NOMO-1 treated with dmso at 0.1 percent for 144 hours (cell line): Measurements from ENCODE around the gene ZNF775.

Source experiments
- DNase-seq: peaks from one replicate; lab custom pipeline; 2025; ENCODE audit not compliant: unreplicated experiment; lab: John Stamatoyannopoulos, UW

Gene ZNF775

GRCh38 chr7:150368096-150368883 lies 10.8 kb upstream of the ZNF775 start, which contains the start of gene REPIN1:
Gene REPIN1 (plus strand): TSS chr7:150368822. CDS start chr7:150369712, 890 bp downstream.
- DNase-seq = peak; percentile 40

GRCh38 chr7:150368884-150369747 lies 10.0 kb upstream of the ZNF775 start:
- DNase-seq = no peak

DNA sequence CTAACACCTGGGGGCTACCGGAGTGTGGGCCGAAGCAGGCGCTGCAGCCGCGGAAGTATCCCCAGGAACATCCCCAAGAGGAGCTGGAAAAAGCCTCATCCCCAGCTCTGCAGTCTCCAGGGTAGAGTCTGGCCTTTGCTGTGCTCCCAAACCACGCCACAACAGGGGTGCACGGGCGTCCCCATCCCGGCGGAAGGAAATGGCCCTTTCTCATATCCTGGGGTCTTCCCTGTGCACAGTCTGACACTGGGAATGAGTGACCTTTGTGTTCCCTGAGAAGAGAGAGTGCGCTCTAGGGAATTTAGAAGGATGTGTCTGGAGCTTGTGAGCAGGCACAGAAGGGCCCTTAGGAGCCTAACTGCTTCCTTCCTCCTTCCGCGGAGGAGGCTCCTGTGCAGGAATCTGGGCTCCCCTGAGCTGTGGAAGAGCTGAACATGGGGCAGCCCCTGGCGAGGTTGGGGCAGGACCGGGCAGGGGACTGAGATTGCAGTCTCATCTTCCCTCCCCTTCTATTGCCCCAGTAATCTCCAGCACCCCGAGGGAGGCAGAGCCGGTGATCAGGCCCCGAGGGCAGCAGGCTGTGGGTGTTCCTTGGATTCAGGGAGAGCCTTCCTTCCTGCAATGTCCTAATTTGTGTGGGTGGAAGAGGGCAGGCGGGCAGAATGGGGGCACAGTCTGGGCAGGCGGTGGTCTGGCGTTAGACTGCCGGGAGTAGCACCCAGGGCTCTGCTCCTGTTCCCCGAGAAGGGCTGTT lies 9.2 kb upstream of the ZNF775 start:
- DNase-seq = no peak

DNA sequence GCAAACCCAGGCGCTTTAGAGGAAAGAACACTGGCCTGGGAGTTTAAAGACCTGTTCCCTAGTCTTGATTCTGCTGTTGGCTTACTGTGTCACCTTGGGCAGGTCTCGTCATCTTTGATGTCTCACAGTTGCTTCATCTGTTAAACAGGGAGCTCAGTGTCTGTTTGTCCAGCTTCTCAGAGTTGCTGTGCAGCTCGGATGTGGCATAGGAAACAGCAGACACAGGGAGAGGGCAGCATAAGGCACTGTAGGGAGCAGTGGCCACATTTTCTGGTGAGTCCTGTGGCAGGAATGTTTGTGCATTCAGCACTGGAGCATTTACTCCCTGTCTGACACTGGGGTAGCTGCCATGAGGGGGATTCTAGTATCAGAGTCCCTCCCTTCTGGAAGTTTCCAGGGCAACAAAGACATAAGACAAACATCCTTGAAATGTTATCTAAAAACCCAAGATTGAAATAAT lies 8.5 kb upstream of the ZNF775 start:
- no peak for DNase-seq

DNA sequence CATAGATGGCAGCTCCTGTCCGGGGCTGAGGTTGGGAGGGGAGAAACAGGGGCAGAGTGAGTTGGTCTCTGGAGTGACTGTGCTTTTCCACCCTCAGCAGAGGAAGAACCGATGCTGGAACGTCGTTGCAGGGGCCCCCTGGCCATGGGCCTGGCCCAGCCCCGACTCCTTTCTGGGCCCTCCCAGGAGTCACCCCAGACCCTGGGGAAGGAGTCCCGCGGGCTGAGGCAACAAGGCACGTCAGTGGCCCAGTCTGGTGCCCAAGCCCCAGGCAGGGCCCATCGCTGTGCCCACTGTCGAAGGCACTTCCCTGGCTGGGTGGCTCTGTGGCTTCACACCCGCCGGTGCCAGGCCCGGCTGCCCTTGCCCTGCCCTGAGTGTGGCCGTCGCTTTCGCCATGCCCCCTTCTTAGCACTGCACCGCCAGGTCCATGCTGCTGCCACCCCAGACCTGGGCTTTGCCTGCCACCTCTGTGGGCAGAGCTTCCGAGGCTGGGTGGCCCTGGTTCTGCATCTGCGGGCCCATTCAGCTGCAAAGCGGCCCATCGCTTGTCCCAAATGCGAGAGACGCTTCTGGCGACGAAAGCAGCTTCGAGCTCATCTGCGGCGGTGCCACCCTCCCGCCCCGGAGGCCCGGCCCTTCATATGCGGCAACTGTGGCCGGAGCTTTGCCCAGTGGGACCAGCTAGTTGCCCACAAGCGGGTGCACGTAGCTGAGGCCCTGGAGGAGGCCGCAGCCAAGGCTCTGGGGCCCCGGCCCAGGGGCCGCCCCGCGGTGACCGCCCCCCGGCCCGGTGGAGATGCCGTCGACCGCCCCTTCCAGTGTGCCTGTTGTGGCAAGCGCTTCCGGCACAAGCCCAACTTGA lies 7.8 kb upstream of the ZNF775 start:
- DNase-seq = no peak

- DNase-seq = no peak
Observed at GRCh38 chr7:150371996-150372270, 7.2 kb upstream of the ZNF775 start.

DNA sequence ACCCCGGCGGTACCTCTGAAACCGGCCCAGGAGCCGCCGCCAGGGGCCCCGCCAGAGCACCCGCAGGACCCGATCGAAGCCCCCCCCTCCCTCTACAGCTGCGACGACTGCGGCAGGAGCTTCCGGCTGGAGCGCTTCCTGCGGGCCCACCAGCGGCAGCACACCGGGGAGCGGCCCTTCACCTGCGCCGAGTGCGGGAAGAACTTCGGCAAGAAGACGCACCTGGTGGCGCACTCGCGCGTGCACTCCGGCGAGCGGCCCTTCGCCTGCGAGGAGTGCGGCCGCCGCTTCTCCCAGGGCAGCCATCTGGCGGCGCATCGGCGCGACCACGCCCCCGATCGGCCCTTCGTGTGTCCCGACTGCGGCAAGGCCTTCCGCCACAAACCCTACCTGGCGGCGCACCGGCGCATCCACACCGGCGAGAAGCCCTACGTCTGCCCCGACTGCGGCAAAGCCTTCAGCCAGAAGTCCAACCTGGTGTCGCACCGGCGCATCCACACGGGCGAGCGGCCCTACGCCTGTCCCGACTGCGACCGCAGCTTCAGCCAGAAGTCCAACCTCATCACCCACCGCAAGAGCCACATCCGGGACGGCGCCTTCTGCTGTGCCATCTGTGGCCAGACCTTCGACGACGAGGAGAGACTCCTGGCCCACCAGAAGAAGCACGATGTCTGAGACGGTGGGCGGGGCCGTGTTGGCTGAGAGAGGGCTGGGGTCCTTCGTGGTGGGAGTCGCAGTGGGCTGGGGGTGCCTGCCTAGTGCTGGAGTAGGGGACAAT lies 6.7 kb upstream of the ZNF775 start:
- DNase-seq = no peak

GRCh38 chr7:150373049-150373801 lies 5.9 kb upstream of the ZNF775 start:
- DNase-seq = no peak

GRCh38 chr7:150374026-150374425 lies 5.1 kb upstream of the ZNF775 start:
- no peak for DNase-seq

DNA sequence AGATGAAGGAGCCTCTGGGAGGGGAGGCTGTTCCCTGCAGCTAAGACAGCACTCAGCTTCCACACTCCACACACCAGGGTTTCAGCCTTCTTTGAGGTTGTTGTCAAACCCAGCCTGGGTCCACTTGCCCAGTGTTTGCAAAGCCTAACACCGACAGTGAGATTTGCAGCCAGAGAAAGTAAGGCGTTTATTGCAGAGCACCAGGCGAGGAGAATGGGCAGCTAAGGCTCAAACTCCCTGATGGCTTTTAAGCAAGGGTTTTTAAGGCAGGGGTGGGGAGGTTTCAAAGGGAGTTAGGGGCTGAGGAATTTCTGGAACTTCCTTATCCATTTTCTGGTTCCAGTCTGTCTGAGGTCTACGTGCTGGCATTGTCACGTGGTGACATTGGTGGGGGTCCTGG lies 4.7 kb upstream of the ZNF775 start:
- DNase-seq = no peak

DNA sequence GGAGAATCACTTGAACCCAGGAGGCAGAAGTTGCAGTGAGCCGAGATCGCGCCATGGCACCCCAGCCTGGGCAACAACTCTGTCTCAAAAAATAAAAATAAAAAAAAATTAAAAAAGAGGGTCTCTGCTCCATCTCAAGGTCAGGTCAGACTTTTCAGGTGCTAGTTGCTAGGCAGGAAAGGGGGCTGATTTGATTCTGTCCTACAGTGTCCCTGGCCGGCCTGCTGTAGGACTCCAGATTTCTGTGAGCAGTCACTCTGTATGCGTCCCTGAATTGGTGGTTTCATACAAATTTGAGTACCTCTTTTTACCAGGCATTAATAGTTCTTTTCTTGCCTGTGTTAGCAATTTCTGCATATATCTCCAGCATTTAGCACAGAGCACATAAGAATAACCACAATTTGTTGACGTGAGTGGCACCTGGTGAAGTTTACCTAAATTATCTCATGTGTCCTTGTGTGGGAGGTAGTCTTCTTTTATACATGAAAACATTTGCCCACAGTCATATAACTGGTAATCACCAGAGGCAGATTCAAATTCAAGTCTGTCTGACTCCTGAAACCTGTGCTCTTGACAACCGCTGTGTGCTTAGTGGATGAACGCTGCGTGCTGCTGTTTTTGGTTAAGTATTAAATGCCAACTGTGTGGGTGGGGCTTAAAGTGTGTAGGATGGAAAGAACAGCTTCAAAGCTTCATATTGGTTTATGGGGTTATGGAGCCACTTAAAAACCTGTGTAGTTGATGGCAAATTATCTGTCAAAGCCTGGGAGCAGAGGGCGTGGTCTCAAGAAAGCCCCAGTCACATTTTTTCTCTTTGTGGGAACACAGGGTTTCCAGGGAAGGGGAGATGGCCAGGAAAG lies 3.2 kb upstream of the ZNF775 start:
- no peak for DNase-seq

DNA sequence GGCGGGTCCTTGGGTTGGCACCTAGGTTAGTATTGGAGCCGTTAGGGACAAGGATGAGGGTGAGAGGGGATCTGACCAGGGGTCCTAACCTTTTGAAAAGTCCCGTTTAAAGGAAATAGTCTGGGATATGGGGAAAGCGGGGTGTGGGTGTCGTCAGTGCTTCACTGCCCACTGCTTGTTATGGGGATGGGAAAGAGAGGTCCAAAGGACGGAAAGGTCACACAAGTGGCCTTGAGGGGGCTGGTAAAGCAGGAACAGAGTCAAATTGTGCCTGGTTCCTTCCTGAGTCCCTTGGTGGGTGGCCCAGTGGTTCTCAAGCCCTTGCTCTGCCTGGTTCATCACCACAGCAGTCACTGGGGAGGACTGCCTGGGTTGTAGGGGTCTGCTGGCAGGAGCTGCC lies 2.6 kb upstream of the ZNF775 start:
- DNase-seq = no peak

DNA sequence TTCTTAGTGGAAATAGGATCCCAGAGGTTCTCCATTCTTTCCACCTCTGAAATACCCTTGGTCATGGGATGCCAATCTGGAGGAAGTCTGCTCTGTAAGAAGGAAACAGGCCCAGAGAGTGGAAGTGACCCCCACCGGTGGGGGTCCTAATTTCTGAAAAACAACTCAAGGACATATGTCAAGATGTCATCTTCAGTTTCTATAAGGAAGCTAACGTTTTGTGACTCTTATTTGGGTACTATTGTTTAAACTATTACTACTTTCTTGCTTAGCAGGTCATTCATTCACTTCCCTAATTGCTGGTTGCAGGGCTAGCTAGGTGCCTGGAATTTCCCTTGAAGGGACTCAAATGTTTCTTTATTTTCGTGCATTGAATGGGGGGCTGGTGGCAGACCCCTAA lies 1.9 kb upstream of the ZNF775 start:
- no peak for DNase-seq

DNA sequence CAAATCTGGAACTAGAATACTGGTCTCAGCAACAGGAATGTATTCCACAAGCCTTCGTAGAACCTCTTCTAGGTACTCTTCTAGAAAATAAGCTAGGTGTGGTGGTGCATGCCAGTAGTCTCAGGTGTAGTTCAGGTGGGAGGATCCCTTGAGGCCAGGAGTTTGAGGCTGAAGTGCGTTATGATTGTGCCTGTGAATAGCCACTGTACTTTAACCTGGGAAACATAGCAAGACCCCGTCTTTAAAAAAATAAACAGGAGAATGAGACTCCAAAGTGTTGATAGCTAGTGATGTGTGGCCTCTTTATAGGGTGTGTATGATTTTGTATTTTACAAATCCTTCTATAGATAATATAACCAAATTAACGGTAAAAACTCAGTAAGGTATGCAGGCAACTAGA lies 1.5 kb upstream of the ZNF775 start:
- no peak for DNase-seq

- peak; percentile 23 for DNase-seq
Observed at GRCh38 chr7:150378115-150378852, 846 bp upstream of the ZNF775 start.

GRCh38 chr7:150379441-150380379 lies 580 bp downstream of the ZNF775 start:
- no peak for DNase-seq
